H1 (cell line): ENCODE measurements around the gene RAB3A.

Source experiments
- BACH1 ChIP-seq: IDR thresholded peaks from 2 replicates; pipeline ENCODE4 v1.6.1; 2012; ENCODE audit warnings: low read length, improper control_type of control experiment
- GTF2F1 ChIP-seq: IDR thresholded peaks from 2 replicates; pipeline ENCODE4 v1.6.1; 2012; ENCODE audit warnings: low read depth, low read length, improper control_type of control experiment, borderline replicate concordance
- NRF1 ChIP-seq: IDR thresholded peaks from 2 replicates; pipeline ENCODE4 v1.6.1; 2011; ENCODE audit warnings: mild to moderate bottlenecking, low read depth, low read length, improper control_type of control experiment
- POLR2A ChIP-seq, 2 experiments: IDR thresholded peaks; 1 replicate in 1 of 2; 2 replicates in 1 of 2; pipeline ENCODE4 v1.6.1; 2011; ENCODE audit warnings: low read depth in 2 of 2, low read length in 2 of 2, mild to moderate bottlenecking in 2 of 2; ENCODE audit errors: control extremely low read depth in 1 of 2
- SP4 ChIP-seq: IDR thresholded peaks from 2 replicates; pipeline ENCODE4 v1.6.1; 2012; ENCODE audit warnings: low read length, inconsistent platforms
- TF ChIP-seq, protein P1 (sequence below): IDR thresholded peaks from 2 replicates; pipeline ENCODE4 v1.6.1; 2012; ENCODE audit warnings: inconsistent platforms
- TF ChIP-seq, protein P2 (sequence below), 3 experiments: IDR thresholded peaks; 1 replicate in 2 of 3; 2 replicates in 1 of 3; pipeline versions ENCODE4 v1.5.1 to v1.6.1; 2011; ENCODE audit warnings: low read length in 3 of 3, mild to moderate bottlenecking in 3 of 3, inconsistent platforms in 2 of 3, low read depth in 1 of 3, moderate library complexity in 1 of 3; ENCODE audit not compliant: insufficient read depth in 1 of 3; ENCODE audit errors: control extremely low read depth in 1 of 3

DNA sequence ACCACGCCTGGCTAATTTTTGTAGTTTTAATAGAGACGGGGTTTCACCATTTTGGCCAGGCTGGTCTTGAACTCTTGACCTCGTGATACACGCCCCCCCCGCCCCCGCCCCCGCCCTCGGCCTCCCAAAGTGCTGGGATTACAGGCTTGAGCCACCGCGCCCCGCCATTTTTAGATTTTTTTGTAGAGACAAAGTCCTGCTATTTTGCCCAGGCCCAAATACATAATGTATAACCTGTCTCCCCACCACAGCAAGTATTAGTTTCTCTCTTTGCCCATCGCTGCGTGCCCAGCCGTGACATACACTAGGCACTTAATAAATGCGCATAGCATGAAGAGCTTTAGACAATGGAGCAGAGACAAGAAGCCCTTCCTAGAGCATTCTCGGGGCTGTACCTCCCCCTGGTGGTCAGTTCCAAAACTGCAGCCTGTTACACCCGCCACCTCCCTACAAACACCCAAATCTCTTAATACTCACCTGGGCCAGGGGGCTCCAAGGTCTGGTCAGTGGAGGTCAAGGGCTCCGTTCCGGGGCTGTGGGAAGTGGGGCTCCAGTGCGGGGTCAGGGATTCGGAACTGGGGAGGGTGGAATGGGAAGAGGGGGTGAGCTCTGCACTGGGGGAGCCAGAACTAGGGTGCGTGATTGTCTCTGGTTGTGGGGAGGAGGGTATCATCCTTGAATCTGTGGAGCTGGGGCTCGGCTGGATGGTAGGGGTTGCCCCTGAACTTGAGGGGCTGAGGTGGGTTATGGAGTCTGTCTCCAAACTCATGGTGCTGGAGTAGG lies 47.9 kb upstream of the RAB3A start:
- no peak for TF ChIP-seq GTF2F1
- TF ChIP-seq, protein P1, sequence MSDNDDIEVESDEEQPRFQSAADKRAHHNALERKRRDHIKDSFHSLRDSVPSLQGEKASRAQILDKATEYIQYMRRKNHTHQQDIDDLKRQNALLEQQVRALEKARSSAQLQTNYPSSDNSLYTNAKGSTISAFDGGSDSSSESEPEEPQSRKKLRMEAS: no peak
- no peak for TF ChIP-seq NRF1
- TF ChIP-seq BACH1: no peak
- TF ChIP-seq, protein P2, sequence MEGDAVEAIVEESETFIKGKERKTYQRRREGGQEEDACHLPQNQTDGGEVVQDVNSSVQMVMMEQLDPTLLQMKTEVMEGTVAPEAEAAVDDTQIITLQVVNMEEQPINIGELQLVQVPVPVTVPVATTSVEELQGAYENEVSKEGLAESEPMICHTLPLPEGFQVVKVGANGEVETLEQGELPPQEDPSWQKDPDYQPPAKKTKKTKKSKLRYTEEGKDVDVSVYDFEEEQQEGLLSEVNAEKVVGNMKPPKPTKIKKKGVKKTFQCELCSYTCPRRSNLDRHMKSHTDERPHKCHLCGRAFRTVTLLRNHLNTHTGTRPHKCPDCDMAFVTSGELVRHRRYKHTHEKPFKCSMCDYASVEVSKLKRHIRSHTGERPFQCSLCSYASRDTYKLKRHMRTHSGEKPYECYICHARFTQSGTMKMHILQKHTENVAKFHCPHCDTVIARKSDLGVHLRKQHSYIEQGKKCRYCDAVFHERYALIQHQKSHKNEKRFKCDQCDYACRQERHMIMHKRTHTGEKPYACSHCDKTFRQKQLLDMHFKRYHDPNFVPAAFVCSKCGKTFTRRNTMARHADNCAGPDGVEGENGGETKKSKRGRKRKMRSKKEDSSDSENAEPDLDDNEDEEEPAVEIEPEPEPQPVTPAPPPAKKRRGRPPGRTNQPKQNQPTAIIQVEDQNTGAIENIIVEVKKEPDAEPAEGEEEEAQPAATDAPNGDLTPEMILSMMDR (IDR thresholded peaks at IDR 0.05; ENCODE audit: control extremely low read depth in 1 of 3, insufficient read depth in 1 of 3, low read depth in 1 of 3, low read length in 3 of 3): peak; percentile 86 to 96 (median 93)
- TF ChIP-seq SP4: no peak
- no peak for TF ChIP-seq POLR2A (IDR thresholded peaks at IDR 0.05; ENCODE audit: control extremely low read depth in 1 of 2, low read depth in 2 of 2, low read length in 2 of 2)
